GM12801 (cell line): ENCODE measurements around the gene POC1A.

ENCODE experiments used
- TF ChIP-seq, protein P1 (sequence below): IDR thresholded peaks from one replicate; pipeline ENCODE4 v1.5.1; 2011; ENCODE audit warnings: control low read depth; ENCODE audit not compliant: insufficient read length; ENCODE audit errors: extremely low read depth

POC1A gene

DNA sequence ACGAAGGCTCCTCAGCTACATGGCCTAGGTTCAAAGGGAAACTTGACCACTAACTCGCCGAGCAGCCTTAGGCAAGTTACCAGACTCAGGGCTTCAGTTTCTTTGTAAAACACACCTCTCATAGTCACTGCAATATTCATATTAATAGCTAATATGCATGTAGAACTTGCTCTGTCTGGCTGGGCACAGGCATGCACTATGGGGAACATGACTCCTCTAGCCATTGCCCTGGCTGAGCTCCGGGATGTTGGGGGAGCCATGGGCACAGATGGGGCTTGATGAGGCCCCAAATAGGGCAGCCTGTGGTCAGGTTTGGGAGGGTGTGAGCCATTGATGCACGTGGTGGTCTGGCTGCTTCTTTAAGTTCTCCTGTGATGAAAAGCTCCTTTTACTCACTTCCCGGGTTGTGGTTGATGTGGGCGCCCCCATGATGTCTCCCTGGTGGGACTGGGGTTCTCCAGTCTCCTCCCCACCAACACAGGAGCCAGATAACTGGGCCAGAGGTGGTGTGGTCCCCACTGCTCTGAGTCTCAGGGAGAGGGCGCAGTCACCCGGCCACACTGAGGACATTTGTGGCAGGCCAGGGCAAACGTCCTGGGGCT lies 68.4 kb downstream of the POC1A start:
- TF ChIP-seq, protein P1, sequence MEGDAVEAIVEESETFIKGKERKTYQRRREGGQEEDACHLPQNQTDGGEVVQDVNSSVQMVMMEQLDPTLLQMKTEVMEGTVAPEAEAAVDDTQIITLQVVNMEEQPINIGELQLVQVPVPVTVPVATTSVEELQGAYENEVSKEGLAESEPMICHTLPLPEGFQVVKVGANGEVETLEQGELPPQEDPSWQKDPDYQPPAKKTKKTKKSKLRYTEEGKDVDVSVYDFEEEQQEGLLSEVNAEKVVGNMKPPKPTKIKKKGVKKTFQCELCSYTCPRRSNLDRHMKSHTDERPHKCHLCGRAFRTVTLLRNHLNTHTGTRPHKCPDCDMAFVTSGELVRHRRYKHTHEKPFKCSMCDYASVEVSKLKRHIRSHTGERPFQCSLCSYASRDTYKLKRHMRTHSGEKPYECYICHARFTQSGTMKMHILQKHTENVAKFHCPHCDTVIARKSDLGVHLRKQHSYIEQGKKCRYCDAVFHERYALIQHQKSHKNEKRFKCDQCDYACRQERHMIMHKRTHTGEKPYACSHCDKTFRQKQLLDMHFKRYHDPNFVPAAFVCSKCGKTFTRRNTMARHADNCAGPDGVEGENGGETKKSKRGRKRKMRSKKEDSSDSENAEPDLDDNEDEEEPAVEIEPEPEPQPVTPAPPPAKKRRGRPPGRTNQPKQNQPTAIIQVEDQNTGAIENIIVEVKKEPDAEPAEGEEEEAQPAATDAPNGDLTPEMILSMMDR, result no peak

GRCh38 chr3:52084954-52085680 lies 69.1 kb downstream of the POC1A start:
- TF ChIP-seq, protein P1, result no peak

DNA sequence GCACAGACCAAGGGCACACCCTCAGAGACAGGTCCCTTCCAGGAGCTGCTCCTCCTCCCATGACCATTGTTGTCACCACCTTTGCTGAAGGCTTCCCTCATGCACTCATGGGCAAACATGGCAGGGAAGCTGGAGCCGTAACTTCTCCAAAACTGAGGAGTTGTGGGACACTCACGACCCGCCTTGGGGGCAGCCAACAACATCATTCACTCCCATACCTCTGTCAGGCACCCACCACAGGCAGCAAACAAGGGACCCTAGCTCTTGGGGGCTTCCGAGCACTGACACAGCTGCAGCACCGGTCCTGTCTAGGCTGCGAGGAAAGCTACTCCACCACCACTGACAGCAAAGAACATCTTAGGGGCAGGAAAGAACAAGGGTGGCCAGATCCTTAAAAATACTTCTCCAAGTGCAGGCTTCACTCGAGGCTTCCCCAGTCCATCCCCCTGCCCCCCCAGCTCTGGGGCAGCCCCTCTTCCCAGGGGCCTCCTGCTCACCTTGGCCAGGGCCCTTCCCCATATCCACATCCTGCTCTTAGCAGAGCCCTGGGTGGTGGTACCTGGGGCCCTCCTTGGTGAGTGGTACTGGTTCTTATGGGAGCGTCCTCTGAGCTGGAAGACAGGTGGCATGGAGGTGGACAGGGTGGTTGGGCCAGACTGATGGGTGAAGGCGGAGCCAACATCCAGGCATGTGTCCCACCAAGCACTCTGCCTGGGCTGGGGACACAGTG lies 69.8 kb downstream of the POC1A start:
- TF ChIP-seq, protein P1, result no peak

DNA sequence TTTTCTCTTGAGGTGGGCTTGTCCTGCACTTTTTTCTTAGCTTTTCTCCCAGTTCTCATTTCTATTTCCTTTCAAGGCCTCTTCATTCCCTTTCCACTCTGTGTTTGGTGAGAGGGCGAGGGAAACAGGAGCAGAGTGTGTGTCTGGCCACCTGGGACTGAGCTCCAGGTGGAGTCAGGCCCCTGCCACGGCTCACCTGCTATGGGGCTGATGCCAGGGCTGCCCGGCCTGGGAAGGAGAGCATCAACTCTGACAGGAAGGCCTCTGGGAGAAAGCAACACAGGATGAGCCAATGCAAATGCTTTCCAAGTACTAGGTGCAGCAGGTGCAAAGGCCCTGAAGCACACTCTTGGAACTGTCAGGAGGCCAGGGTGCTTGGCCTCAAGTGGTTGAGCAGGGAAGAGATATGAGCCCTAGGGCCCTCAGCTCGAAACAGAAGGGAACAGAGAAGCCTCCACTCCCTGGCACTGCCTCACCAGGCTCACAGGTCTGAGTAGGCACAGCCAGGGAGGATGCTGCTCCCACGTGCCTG lies 70.6 kb downstream of the POC1A start:
- TF ChIP-seq, protein P1, result no peak

GRCh38 chr3:52082951-52083350 lies 71.3 kb downstream of the POC1A start:
- TF ChIP-seq, protein P1, result no peak

DNA sequence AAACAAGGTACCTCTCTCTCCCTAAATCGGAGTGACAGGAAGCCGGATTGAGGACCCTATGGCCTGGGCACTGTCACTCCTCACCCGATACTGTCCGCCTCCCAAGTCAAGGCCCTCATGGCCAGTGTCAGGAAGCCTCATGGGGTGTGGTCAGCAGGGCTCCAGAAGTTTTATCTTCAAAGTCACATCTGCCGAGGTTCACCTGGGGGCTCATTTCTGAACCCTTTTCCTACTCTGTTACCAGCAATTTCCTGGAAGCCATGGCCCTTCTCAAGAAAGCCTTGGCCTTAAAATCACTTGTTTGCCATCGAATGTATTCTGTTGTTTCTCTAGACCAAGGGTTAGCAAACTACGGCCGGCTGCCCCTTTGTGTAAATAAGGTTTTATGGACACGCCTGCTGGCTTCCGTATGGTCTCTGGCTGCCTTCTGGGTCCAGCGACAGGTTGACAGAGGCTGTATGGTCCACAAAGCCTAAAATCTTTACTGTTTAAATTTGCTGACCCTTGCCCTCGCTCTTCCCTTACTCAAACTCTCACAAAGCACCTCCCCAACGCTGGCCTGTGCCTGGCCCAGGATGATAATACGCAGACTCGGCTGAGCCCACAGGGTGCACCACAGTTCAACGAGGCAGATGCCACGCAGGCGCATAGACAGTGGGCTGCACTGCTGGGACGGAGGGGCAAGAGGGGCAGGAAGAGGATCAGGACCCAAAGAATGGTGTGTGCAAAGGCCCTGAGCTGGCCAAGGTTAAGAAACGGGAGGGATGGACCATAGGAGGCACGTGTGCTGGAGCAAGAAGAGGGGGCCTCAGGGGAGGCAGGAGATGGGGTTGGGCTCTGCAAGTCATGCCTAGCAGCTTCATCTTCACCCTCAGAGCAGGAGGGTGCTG lies 73.1 kb downstream of the POC1A start:
- TF ChIP-seq, protein P1, result no peak

GRCh38 chr3:52079958-52080357 lies 74.3 kb downstream of the POC1A start:
- TF ChIP-seq, protein P1, result no peak
